HEK293T (cell line): ENCODE measurements around the gene DENND2A.

Source experiments
- FOXK2 ChIP-seq: fragments of 450-650 bp; IDR thresholded peaks from 2 replicates; pipeline ENCODE4 v1.6.1; 2016; ENCODE audit warnings: mild to moderate bottlenecking
- HDGF ChIP-seq: fragments of 450-650 bp; IDR thresholded peaks from 2 replicates; pipeline ENCODE4 v1.6.1; 2017; ENCODE audit warnings: antibody characterized with exemption, borderline replicate concordance
- SP1 ChIP-seq: fragments of 450-650 bp; IDR thresholded peaks from 2 replicates; pipeline ENCODE4 v1.6.1; 2017
- TARDBP ChIP-seq: fragments of 450-650 bp; IDR thresholded peaks from 2 replicates; pipeline ENCODE4 v1.6.1; 2016

- TF ChIP-seq HDGF (no peak), SP1 (no peak), FOXK2 (no peak), TARDBP (no peak)
Measured at GRCh38 chr7:140604760-140605159, 35.9 kb downstream of the DENND2A start.
